AG09309 (cell line): ENCODE measurements around the gene GM2A.

Source experiments
- DNase-seq: peaks from one replicate; pipeline ENCODE4 v3.0.0-alpha.2; 2010; ENCODE audit warnings: low read depth
- H3K4me3 ChIP-seq: 2 replicates; pipeline ENCODE4 v1.5.1; 2011; ENCODE audit warnings: mild to moderate bottlenecking, low read depth, low read length, moderate library complexity; ENCODE audit not compliant: control insufficient read depth
- TF ChIP-seq, protein P1 (sequence below): IDR thresholded peaks from 2 replicates; pipeline ENCODE4 v1.5.1; 2011; ENCODE audit warnings: mild to moderate bottlenecking, low read depth, low read length, inconsistent platforms; ENCODE audit not compliant: insufficient read depth, control insufficient read depth; ENCODE audit errors: missing control alignments

Gene GM2A

GRCh38 chr5:151258201-151258611, 5.2 kb downstream of the GM2A start:
- DNase-seq, result no peak
- H3K4me3 ChIP-seq, result no peak overlapping the region
- TF ChIP-seq, protein P1, sequence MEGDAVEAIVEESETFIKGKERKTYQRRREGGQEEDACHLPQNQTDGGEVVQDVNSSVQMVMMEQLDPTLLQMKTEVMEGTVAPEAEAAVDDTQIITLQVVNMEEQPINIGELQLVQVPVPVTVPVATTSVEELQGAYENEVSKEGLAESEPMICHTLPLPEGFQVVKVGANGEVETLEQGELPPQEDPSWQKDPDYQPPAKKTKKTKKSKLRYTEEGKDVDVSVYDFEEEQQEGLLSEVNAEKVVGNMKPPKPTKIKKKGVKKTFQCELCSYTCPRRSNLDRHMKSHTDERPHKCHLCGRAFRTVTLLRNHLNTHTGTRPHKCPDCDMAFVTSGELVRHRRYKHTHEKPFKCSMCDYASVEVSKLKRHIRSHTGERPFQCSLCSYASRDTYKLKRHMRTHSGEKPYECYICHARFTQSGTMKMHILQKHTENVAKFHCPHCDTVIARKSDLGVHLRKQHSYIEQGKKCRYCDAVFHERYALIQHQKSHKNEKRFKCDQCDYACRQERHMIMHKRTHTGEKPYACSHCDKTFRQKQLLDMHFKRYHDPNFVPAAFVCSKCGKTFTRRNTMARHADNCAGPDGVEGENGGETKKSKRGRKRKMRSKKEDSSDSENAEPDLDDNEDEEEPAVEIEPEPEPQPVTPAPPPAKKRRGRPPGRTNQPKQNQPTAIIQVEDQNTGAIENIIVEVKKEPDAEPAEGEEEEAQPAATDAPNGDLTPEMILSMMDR, result no peak

DNA sequence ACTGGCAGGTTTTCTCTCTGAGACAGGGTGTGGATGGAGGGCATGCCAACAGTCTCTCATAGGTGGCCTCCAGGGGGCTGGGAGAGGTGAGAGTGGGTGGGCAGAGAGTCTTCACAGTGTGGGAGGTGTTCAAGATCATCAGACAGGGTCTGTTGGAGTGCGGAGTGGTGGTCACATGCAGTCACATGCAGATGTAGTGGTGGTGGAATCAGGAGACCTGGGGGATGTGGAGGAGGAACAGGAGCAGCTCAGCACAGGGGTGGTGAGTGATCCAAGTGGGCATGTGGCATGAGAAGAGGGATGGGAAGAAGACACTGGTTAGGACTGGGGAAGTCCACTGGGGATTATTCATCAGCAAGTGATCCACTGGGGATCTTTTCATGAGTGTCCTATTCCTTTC, 5.8 kb downstream of the GM2A start:
- DNase-seq, result no peak
- H3K4me3 ChIP-seq, result no peak overlapping the region
- TF ChIP-seq, protein P1, result no peak

DNA sequence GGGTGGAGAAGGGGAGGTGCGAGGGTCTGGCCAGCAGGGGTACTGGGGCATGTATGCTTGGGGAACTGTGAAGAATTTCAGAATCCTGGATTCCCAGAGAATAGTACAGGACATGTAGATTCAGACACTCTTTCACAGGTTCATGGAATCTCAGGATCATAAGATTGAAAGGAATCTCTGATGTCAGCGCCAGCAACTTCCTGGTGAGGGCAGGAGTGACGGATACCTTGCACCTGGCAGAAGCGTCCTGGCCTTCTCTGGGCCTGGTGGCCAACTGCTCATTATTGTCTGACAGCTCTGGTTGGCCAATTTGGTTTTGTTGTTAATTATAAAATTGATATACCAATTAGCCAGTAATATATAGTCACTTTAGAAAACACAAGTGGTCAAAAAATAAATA, 6.9 kb downstream of the GM2A start:
- H3K4me3 ChIP-seq, result no peak overlapping the region
- TF ChIP-seq, protein P1, result no peak

DNA sequence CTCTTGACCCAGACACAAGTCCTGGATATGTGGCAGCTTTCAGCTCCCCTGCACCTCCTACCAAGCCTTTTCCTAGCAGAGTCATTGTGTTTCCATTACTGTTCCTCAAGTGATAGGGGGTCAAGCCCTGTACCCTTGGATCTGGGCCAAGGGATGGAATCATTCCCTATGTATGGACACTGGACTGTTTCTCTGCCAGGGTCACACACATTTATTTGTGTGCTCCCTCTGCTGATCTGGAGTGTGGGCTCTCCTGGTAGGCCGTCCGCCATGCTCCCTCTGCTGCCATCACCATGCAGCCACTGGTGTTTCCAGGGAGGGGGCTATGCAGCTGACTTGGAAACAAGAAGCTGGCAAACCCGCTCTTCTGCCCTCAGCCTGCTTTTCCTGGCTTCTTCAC, 9.5 kb downstream of the GM2A start:
- TF ChIP-seq, protein P1, result no peak
- no peak for DNase-seq
- H3K4me3 ChIP-seq, result no peak overlapping the region

More for the DNA sequence above, 6.9 kb downstream of the GM2A start:
- no peak for DNase-seq

GRCh38 chr5:151264113-151264512, 11.1 kb downstream of the GM2A start:
- no peak overlapping the region for H3K4me3 ChIP-seq
- DNase-seq, result no peak
- TF ChIP-seq, protein P1, result peak; percentile 13

GRCh38 chr5:151267491-151268260, 14.7 kb downstream of the GM2A start:
- no peak for DNase-seq
- H3K4me3 ChIP-seq, result no peak overlapping the region
- TF ChIP-seq, protein P1, result no peak
